Neuronal stem cell (in vitro differentiated cells): ENCODE results near the gene SLC22A23.

Source experiments
- DNase-seq: peaks from one replicate; pipeline ENCODE4 v3.0.0-alpha.2; 2013; ENCODE audit warnings: low spot score
- H2AFZ ChIP-seq: one replicate; pipeline ENCODE4 v1.6.1; 2013; ENCODE audit warnings: mild to moderate bottlenecking, low read length, inconsistent platforms
- H2AK5ac ChIP-seq: 2 replicates; pipeline ENCODE4 v1.6.1; 2013; ENCODE audit warnings: low read depth, mild to moderate bottlenecking, inconsistent platforms, low read length, moderate library complexity, mixed read lengths
- H2BK120ac ChIP-seq: 2 replicates; pipeline ENCODE4 v1.6.1; 2013; ENCODE audit warnings: low read depth, mild to moderate bottlenecking, inconsistent platforms, low read length, moderate library complexity, mixed read lengths
- H2BK12ac ChIP-seq: one replicate; pipeline ENCODE4 v1.6.1; 2013; ENCODE audit warnings: low read length, inconsistent platforms
- H2BK15ac ChIP-seq: 2 replicates; pipeline ENCODE4 v1.6.1; 2013; ENCODE audit warnings: mild to moderate bottlenecking, low read length, inconsistent platforms, mixed read lengths
- H2BK5ac ChIP-seq: one replicate; pipeline ENCODE4 v1.6.1; 2013; ENCODE audit warnings: inconsistent platforms, mild to moderate bottlenecking, low read length, moderate library complexity
- H3K14ac ChIP-seq: one replicate; pipeline ENCODE4 v1.6.1; 2013; ENCODE audit warnings: low read length, inconsistent platforms
- H3K18ac ChIP-seq: 2 replicates; pipeline ENCODE4 v1.6.1; 2013; ENCODE audit warnings: low read length, inconsistent platforms
- H3K23ac ChIP-seq: 2 replicates; pipeline ENCODE4 v1.6.1; 2013; ENCODE audit warnings: low read depth, mild to moderate bottlenecking, mixed read lengths, low read length, inconsistent platforms; ENCODE audit not compliant: poor library complexity
- H3K27ac ChIP-seq: replicated peaks from 3 replicates; pipeline ENCODE4 v1.5.1; 2013; ENCODE audit warnings: low read length, inconsistent platforms
- H3K27me3 ChIP-seq, 3 experiments: 2 replicates each; pipeline ENCODE4 v1.6.1; 2013; ENCODE audit warnings: low read length in 3 of 3, mild to moderate bottlenecking in 2 of 3, inconsistent platforms in 1 of 3, low read depth in 1 of 3, mixed read lengths in 1 of 3, moderate library complexity in 1 of 3; ENCODE audit not compliant: control insufficient read depth in 3 of 3, insufficient read depth in 3 of 3
- H3K36me3 ChIP-seq, 2 donors: replicated peaks in 1 of 2; 2 replicates each; pipeline ENCODE4 v1.6.1; 2013; ENCODE audit warnings: low read length in 2 of 2; ENCODE audit not compliant: control insufficient read depth in 2 of 2, insufficient read depth in 2 of 2
- H3K4ac ChIP-seq: 2 replicates; pipeline ENCODE4 v1.6.1; 2013; ENCODE audit warnings: inconsistent platforms, mild to moderate bottlenecking, low read length, moderate library complexity
- H3K4me1 ChIP-seq, 2 donors: 1 replicate in 1 of 2; 2 replicates in 1 of 2; pipeline ENCODE4 v1.6.1; 2013; ENCODE audit warnings: low read length in 2 of 2, low read depth in 1 of 2; ENCODE audit not compliant: control insufficient read depth in 2 of 2, insufficient read depth in 1 of 2
- H3K4me2 ChIP-seq: one replicate; pipeline ENCODE4 v1.6.1; 2013; ENCODE audit warnings: mild to moderate bottlenecking, low read length, inconsistent platforms; ENCODE audit not compliant: insufficient read depth, poor library complexity, severe bottlenecking
- H3K4me3 ChIP-seq, 2 donors: 2 replicates each; pipeline ENCODE4 v1.5.1; 2013; ENCODE audit warnings: low read length in 2 of 2, mild to moderate bottlenecking in 2 of 2, inconsistent platforms in 1 of 2, moderate library complexity in 1 of 2
- H3K79me1 ChIP-seq: one replicate; pipeline ENCODE4 v1.6.1; 2013; ENCODE audit warnings: low read depth, mild to moderate bottlenecking, inconsistent platforms, low read length, moderate library complexity
- H3K9ac ChIP-seq: one replicate; pipeline ENCODE4 v1.6.1; 2013; ENCODE audit warnings: mild to moderate bottlenecking, low read depth, low read length, inconsistent platforms; ENCODE audit not compliant: poor library complexity
- H3K9me3 ChIP-seq, 2 donors: replicated peaks in 1 of 2; 2 replicates each; pipeline versions ENCODE3 to v1.6.1; 2013; ENCODE audit warnings: low read length in 2 of 2, mild to moderate bottlenecking in 2 of 2, inconsistent platforms in 1 of 2, low read depth in 1 of 2, mixed read lengths in 1 of 2, moderate library complexity in 1 of 2; ENCODE audit not compliant: control insufficient read depth in 2 of 2, insufficient read depth in 1 of 2
- H4K8ac ChIP-seq: one replicate; pipeline ENCODE4 v1.6.1; 2013; ENCODE audit warnings: low read depth, mild to moderate bottlenecking, inconsistent platforms, low read length, moderate library complexity
- H4K91ac ChIP-seq: one replicate; pipeline ENCODE4 v1.6.1; 2013; ENCODE audit warnings: low read length, low read depth, mild to moderate bottlenecking, inconsistent platforms; ENCODE audit not compliant: poor library complexity
- WGBS, 2 donors: extraction: QIAGEN DNeasy Blood & Tissue Kit; methylation state at CpG; one replicate each; pipeline ENCODE4 v1.1.7; 2013; ENCODE audit warnings: missing lambda C conversion rate in 2 of 2, mixed read lengths in 1 of 2; ENCODE audit not compliant: insufficient read length in 2 of 2, insufficient replicate concordance in 1 of 2; ENCODE audit errors: extremely low coverage in 2 of 2; 5-methylcytosine and 5-hydroxymethylcytosine counted together

Gene SLC22A23

DNA sequence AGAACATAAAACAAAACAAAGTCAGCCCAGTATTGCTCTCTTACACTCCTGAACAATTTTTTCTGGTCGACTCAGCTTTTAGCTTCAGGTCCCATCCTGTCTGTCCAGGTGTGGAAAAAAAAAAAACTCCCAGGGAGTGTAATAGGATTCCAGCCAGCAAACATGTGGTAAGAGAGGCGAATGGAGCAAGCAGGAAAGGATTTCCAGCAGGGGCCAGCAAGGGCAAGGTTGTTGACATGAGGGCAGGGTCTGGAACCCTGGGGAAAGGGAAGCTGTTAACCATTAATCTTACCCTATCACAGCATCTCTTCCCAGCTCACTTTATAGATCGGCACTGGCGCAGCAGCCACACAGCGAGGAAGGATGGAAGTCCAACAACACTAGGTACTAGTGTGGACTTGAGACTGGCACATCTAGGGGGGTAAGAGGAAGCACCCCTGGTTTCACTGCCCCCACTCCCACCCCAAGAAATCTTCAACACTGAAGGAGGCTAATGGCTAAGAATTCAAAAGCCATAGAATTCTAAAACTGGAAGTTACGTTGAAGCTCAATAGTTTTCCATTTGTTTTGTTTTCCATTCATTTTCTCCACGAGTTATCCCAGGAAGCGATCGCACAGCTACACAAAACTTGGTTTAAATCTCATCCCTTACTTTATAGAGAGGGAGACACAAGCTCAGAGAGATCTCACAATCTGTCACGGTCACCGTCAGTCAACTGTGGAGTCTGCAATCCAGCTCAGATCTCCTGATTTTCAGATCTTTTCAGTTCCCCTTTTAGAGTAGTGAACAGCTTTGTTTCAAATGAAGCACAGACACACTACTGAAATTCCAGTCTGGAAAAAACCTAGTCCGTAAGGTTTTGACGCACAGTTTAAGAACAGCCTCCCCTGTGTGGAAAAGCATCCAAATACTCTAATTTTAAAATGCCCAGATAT, 53.3 kb downstream of the SLC22A23 start:
- Histone ChIP-seq H3K4me1 (peaks cover 7 to 15% of the 10 kb centered on the region in 2 donors), H2BK12ac (no peak overlapping the region), H3K14ac (no peak overlapping the region), H2AK5ac (no peak overlapping the region), H2BK5ac (no peak overlapping the region), H3K4me3 (no peak overlapping the region), H3K9ac (no peak overlapping the region), H3K27ac (no peak overlapping the region), H3K4me2 (no peak overlapping the region), H3K4ac (no peak overlapping the region), H3K23ac (no peak overlapping the region), H2BK120ac (no peak overlapping the region), H3K36me3 (peaks cover 0 to under 1% of the 10 kb centered on the region in 2 donors), H3K27me3 (no peaks in the 10 kb centered on the region), H3K9me3 (no peaks in the 10 kb centered on the region), H2AFZ (no peak overlapping the region), H3K18ac (no peak overlapping the region), H4K91ac (no peak overlapping the region), H2BK15ac (no peak overlapping the region), H3K79me1 (no peaks in the 10 kb centered on the region), H4K8ac (no peak overlapping the region)
- DNase-seq = no peak
- no CpG with 5 or more reads among the region's 13 CpGs for WGBS, 2 donors

DNA sequence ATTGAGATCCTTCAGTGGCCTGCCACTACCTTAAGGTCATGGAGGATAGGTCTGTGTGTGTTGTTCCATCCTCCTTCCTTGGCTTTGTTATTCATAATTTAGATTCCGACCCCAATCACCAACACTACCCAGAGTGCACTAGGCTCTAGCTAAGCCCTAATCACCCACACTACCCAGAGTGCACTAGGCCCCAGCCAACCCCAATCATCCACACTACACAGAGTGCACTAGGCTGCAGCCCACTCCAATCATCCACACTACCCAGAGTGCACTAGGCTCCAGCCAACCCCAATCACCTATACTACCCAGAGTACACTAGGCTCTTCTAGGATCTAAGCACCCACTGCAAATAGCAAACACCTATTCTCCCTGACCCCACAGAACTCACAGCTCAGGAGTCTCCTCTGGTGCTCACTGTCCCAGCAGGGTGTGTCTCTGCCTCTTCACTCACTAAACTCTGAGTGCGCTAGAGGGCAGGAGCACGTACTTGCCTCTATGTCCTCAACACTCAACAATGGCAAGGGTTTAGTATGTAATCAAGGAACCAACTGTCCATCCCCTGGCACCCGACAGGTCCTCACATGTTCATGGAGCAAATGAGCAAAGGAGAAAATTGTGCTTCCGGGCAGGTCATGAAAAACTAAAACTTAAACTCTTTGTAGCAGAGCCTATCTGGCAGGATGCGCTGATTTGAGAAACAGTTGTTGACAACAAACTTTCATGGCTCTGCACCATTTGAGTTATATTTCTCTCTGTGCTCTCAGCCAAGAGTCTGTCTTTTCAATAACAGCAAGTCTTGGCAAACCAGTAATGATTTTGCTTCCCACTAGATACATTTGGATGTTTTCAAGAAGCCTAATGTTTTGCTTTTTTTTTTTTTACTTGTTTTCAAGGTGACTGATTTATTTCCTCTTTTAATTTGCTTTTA, 54.3 kb downstream of the SLC22A23 start:
- peaks cover 9 to 24% of the 10 kb centered on the region in 2 donors for H3K4me1 ChIP-seq
- H4K8ac ChIP-seq = no peak overlapping the region
- H3K27me3 ChIP-seq = no peaks in the 10 kb centered on the region
- H3K4ac ChIP-seq = no peak overlapping the region
- no peak overlapping the region for H3K23ac ChIP-seq
- H2BK15ac ChIP-seq = no peak overlapping the region
- H3K27ac ChIP-seq = no peak overlapping the region
- no peak overlapping the region for H3K14ac ChIP-seq
- no CpG with 5 or more reads among the region's 6 CpGs for WGBS, 2 donors
- no peak overlapping the region for H2BK120ac ChIP-seq
- no peak overlapping the region for H4K91ac ChIP-seq
- H3K79me1 ChIP-seq = no peaks in the 10 kb centered on the region
- no peak overlapping the region for H3K4me2 ChIP-seq
- peak overlapping the region; percentile 8 for H3K18ac ChIP-seq
- no peak overlapping the region for H3K4me3 ChIP-seq
- H3K9ac ChIP-seq = no peak overlapping the region
- no peak for DNase-seq
- no peaks in the 10 kb centered on the region for H3K36me3 ChIP-seq
- H3K9me3 ChIP-seq = no peaks in the 10 kb centered on the region
- no peak overlapping the region for H2BK12ac ChIP-seq
- H2BK5ac ChIP-seq = no peak overlapping the region
- H2AFZ ChIP-seq = no peak overlapping the region
- H2AK5ac ChIP-seq = no peak overlapping the region

DNA sequence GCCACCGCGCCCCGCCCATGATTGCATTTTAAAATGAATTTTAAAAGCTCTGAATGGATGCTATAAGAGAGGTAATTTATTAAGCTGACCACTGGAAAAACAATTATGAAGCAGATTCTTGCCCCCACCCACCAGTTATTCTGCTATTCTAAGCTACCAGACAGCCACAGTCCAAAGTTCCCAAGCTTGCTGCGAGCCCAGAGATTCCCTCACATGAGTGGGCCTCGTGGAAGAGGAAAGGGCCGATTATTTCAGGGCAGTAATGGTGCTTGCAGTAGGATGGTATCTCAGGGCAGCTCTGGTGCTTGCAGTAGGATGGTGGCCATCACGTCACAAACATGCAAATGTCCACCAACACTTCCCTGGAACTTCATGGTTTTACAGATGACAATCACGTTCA, 56.7 kb downstream of the SLC22A23 start:
- no peaks in the 10 kb centered on the region for H3K9me3 ChIP-seq
- no peak overlapping the region for H3K4me3 ChIP-seq
- no peak overlapping the region for H2BK15ac ChIP-seq
- no peak overlapping the region for H3K4ac ChIP-seq
- no peak overlapping the region for H3K4me2 ChIP-seq
- H2BK5ac ChIP-seq = no peak overlapping the region
- no peak overlapping the region for H2BK120ac ChIP-seq
- H3K14ac ChIP-seq = no peak overlapping the region
- H3K18ac ChIP-seq = no peak overlapping the region
- H3K36me3 ChIP-seq = no peaks in the 10 kb centered on the region
- H2AFZ ChIP-seq = no peak overlapping the region
- no peak overlapping the region for H2BK12ac ChIP-seq
- H3K4me1 ChIP-seq = peaks cover 9 to 24% of the 10 kb centered on the region in 2 donors
- no peak overlapping the region for H3K9ac ChIP-seq
- H4K91ac ChIP-seq = peak overlapping the region; percentile 50
- H3K27ac ChIP-seq = no peak overlapping the region
- no peak overlapping the region for H3K23ac ChIP-seq
- no peaks in the 10 kb centered on the region for H3K79me1 ChIP-seq
- no peaks in the 10 kb centered on the region for H3K27me3 ChIP-seq
- DNase-seq = no peak
- H2AK5ac ChIP-seq = no peak overlapping the region
- WGBS, 2 donors = no CpG with 5 or more reads among the region's 8 CpGs
- no peak overlapping the region for H4K8ac ChIP-seq
